OCI-LY7 (cell line): Measurements from ENCODE around the gene MARVELD3. TPM values are rescaled to one million over a fixed set of nuclear protein-coding genes. Genes with fewer than 3 reads are reported as not detected.
"Not testable (repeated sequence)": the region's sequence is repeated elsewhere in the genome, so short reads cannot be mapped to it uniquely, and the experiment has no call there.

Experiments used
- BruUV-seq: library from RNA; stranded (reverse); fragments of 400-500 nt; replicated peaks from 2 replicates; lab custom pipeline; 2021; lab: Mats Ljungman, UMichigan
- CTCF ChIA-PET: fragments of 300-600 bp; sonication (Branson Sonifier 250); formaldehyde crosslinking; loops from one replicate; lab custom pipeline; 2022; ENCODE audit warnings: antibody characterized with exemption; ENCODE audit not compliant: unreplicated experiment; lab: Charles Lee
- POLR2A ChIA-PET: fragments of 300-600 bp; sonication (Branson Sonifier 250); formaldehyde crosslinking; loops from one replicate; lab custom pipeline; 2022; ENCODE audit warnings: antibody characterized with exemption; lab: Charles Lee
- DNase-seq: peaks from one replicate; pipeline ENCODE4 v3.0.0-alpha.2; 2015; ENCODE audit warnings: low spot score
- H2AFZ ChIP-seq: fragments of 200-600 bp; sonication (generic), shearing (Covaris generic); 2 replicates; pipeline ENCODE4 v1.6.1; 2014; ENCODE audit warnings: mild to moderate bottlenecking, antibody characterized with exemption, low read length, moderate library complexity
- H3K27ac ChIP-seq: fragments of 200-600 bp; sonication (generic); 2 replicates; pipeline ENCODE4 v1.5.1; 2014; ENCODE audit warnings: mixed run types, low read depth, mild to moderate bottlenecking, moderate library complexity, low read length, inconsistent platforms; ENCODE audit not compliant: poor library complexity, severe bottlenecking
- H3K36me3 ChIP-seq: fragments of 200-600 bp; sonication (generic); 2 replicates; pipeline ENCODE4 v1.6.1; 2014; ENCODE audit warnings: mild to moderate bottlenecking, antibody characterized with exemption, low read length, moderate library complexity, mixed read lengths; ENCODE audit not compliant: insufficient read depth
- H3K4me1 ChIP-seq: fragments of 200-600 bp; sonication (generic); 2 replicates; pipeline ENCODE4 v1.5.1; 2014; ENCODE audit warnings: mild to moderate bottlenecking, low read length; ENCODE audit not compliant: insufficient read depth, poor library complexity, severe bottlenecking
- H3K4me2 ChIP-seq: fragments of 200-600 bp; sonication (generic); 2 replicates; pipeline ENCODE4 v1.6.1; 2014; ENCODE audit warnings: mild to moderate bottlenecking, low read length
- H3K4me3 ChIP-seq: fragments of 200-600 bp; sonication (generic); 2 replicates; pipeline ENCODE4 v1.5.1; 2014; ENCODE audit warnings: mild to moderate bottlenecking, low read depth, low read length; ENCODE audit not compliant: poor library complexity, severe bottlenecking
- H3K79me2 ChIP-seq: fragments of 200-600 bp; sonication (generic); 2 replicates; pipeline ENCODE4 v1.6.1; 2016; ENCODE audit warnings: low read depth, mild to moderate bottlenecking, low read length, moderate library complexity, mixed read lengths; ENCODE audit not compliant: insufficient read depth
- H3K9me2 ChIP-seq: fragments of 200-600 bp; sonication (generic); 2 replicates; pipeline ENCODE4 v1.6.1; 2016; ENCODE audit warnings: mild to moderate bottlenecking, low read length, mixed read lengths; ENCODE audit not compliant: insufficient read depth
- H3K9me3 ChIP-seq: fragments of 200-600 bp; sonication (generic); 2 replicates; pipeline ENCODE4 v1.6.1; 2014; ENCODE audit warnings: mild to moderate bottlenecking, mixed run types, low read length, mixed read lengths
- H4K20me1 ChIP-seq: fragments of 200-600 bp; sonication (generic); 2 replicates; pipeline ENCODE4 v1.6.1; 2014; ENCODE audit warnings: mild to moderate bottlenecking, antibody characterized with exemption, low read length, moderate library complexity, mixed read lengths; ENCODE audit not compliant: insufficient read depth
- EZH2phosphoT487 ChIP-seq: fragments of 200-600 bp; sonication (generic); IDR thresholded peaks from 2 replicates; pipeline ENCODE4 v1.6.1; 2018; ENCODE audit warnings: low read depth, borderline replicate concordance, mild to moderate bottlenecking, mixed run types, antibody characterized with exemption, low read length, moderate library complexity, mixed read lengths
- intact Hi-C: fragments of 100-400 bp; cut with micrococcal nuclease; formaldehyde crosslinking; loops from one replicate; pipeline ENCODE4 v1.10.0; 2022; ENCODE audit not compliant: unreplicated experiment
- small RNA-seq: library from RNA; depleted of rRNA; stranded (forward); fragments of <200 nt; gene quantifications from one replicate; pipeline ENCODE3, GENCODE V24; 2014
- total RNA-seq, 2 experiments: library from RNA; depleted of rRNA in 1 of 2; stranded (reverse); fragments of >200 nt in 1 of 2; shearing (Covaris generic) in 1 of 2; gene quantifications; 2 replicates each; pipeline ENCODE4 v1.2.3, GENCODE V29; 2014 to 2022
- TF ChIP-seq, protein P1 (sequence below): fragments of 200-600 bp; sonication (generic); conservative IDR thresholded peaks from 2 replicates; pipeline ENCODE4 v1.5.1; 2014; ENCODE audit warnings: mild to moderate bottlenecking, antibody characterized with exemption, low read length, moderate library complexity, mixed read lengths

The MARVELD3 gene
- total RNA-seq, 2 experiments from 2014 or later: not detected

DNA sequence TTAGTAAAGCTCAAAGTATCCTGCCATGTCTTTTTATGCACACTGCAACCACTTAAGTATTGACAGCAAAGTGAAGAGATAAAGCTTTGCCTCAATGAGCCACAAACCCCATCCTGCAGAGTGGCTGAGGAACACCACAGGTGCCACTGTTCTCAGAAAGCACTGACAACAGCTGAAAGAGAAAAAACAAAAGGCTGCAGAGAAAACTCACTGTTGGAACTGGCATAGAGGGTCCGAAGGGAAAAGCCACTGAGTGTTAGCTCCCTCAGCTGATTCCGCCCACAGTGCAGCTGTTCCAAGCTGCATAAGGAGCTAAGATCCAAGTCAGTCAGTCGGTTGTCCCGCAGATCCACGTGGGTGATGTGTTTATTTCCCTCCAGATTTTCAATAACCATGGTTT lies 50.3 kb downstream of the MARVELD3 start:
- intact Hi-C loops: no loop called here
- Histone ChIP-seq H3K9me2 (no peaks in the 10 kb centered on the region), H3K4me3 (no peak overlapping the region), H3K27ac (no peak overlapping the region), H4K20me1 (no peaks in the 10 kb centered on the region), H3K4me2 (no peak overlapping the region), H2AFZ (no peak overlapping the region), H3K4me1 (no peaks in the 10 kb centered on the region), H3K9me3 (peaks cover 3% of the 10 kb centered on the region; the same call in 1 of the 2 replicates), H3K79me2 (no peaks in the 10 kb centered on the region), H3K36me3 (peaks cover 83% of the 10 kb centered on the region)
- no TSS peak for BruUV-seq
- CTCF ChIA-PET: interaction anchor here (0.5 kb wide), 1 partner anchor 105 kb away, joined by 3 read pairs; no protein-coding TSS in a partner anchor
- POLR2A ChIA-PET: interaction anchor here (1.3 kb wide), 1 partner anchor 11 kb away, joined by 3 read pairs; no protein-coding TSS in a partner anchor
- TF ChIP-seq EZH2phosphoT487: no peak
- TF ChIP-seq, protein P1, sequence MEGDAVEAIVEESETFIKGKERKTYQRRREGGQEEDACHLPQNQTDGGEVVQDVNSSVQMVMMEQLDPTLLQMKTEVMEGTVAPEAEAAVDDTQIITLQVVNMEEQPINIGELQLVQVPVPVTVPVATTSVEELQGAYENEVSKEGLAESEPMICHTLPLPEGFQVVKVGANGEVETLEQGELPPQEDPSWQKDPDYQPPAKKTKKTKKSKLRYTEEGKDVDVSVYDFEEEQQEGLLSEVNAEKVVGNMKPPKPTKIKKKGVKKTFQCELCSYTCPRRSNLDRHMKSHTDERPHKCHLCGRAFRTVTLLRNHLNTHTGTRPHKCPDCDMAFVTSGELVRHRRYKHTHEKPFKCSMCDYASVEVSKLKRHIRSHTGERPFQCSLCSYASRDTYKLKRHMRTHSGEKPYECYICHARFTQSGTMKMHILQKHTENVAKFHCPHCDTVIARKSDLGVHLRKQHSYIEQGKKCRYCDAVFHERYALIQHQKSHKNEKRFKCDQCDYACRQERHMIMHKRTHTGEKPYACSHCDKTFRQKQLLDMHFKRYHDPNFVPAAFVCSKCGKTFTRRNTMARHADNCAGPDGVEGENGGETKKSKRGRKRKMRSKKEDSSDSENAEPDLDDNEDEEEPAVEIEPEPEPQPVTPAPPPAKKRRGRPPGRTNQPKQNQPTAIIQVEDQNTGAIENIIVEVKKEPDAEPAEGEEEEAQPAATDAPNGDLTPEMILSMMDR: no peak
- no peak for DNase-seq

DNA sequence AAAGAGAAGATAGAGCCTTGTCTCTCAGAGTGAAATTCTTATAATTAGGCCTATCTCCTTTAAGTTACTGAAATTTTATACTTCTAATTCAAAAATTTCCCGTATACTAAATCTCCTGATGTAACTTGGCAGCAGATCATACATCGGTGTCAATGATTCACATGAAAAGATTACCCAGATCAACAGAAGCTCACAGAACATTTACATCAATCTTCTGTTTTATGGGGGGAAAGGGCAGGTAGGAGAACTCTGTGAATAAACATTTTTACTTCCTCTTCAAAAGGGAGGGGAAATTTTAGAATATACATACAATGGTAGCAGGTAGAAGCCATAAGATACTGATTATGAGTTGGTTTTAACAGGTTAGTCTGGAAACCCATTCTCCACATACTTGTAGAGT lies 55.4 kb downstream of the MARVELD3 start:
- intact Hi-C loops: no loop called here

DNA sequence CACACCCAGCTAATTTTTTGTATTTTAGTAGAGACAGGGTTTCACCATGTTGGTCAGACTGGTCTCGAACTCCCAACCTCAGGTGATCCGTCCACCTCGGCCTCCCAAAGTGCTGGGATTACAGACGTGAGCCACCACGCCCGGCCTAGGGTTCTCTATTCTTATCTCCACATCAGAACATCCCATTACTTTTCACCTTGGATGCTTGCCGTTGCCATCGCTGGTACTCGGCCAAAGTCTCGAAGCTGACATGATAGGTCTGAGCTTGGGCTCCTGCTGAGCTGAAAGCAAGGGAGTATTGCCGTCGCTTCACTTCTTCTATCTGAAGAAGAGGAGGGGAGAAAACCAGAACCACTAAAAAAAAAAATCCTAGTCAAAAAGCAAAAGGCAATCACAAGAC lies 58.3 kb downstream of the MARVELD3 start:
- CTCF ChIA-PET, H3K4me3 ChIP-seq, H3K4me2 ChIP-seq, DNase-seq, H4K20me1 ChIP-seq, H2AFZ ChIP-seq, H3K79me2 ChIP-seq, intact Hi-C loops, H3K27ac ChIP-seq, H3K9me3 ChIP-seq, BruUV-seq, H3K9me2 ChIP-seq, H3K4me1 ChIP-seq: not testable (repeated sequence)
- H3K36me3 ChIP-seq: peaks cover 52% of the 10 kb centered on the region
- POLR2A ChIA-PET: interaction anchor here (0.5 to 1.2 kb wide), 3 partner anchors 19 to 516 kb away, joined by 3 to 7 read pairs (median 4); no protein-coding TSS in a partner anchor

More for the DNA sequence above, 55.4 kb downstream of the MARVELD3 start:
- BruUV-seq: no TSS peak
- Histone ChIP-seq H3K27ac (no peak overlapping the region), H3K9me3 (no peaks in the 10 kb centered on the region), H3K36me3 (peaks cover 53% of the 10 kb centered on the region), H3K4me2 (no peak overlapping the region), H3K4me3 (no peak overlapping the region), H2AFZ (no peak overlapping the region), H3K4me1 (no peaks in the 10 kb centered on the region), H4K20me1 (no peaks in the 10 kb centered on the region), H3K9me2 (no peaks in the 10 kb centered on the region), H3K79me2 (no peaks in the 10 kb centered on the region)
- CTCF ChIA-PET: no interaction called here
- TF ChIP-seq, protein P1: no peak
- no peak for TF ChIP-seq EZH2phosphoT487
- no peak for DNase-seq
- POLR2A ChIA-PET: interaction anchor here (1.2 kb wide), 1 partner anchor 26 kb away, joined by 3 read pairs; no protein-coding TSS in a partner anchor

Small RNAs within 50 kb of the gene (small RNA-seq; reads per million reads assigned to genes)
- not detected for gene RNU6-208P

Other genes starting within 250 kb of the MARVELD3 start
- not detected in 2 replicates for gene TLE7, start 184.1 kb upstream of the MARVELD3 start, total RNA-seq (2014; rRNA removed; shearing (Covaris generic))
- gene TLE7, start 184.1 kb upstream of the MARVELD3 start, total RNA-seq (2022): not detected in 2 replicates
- gene ZNF23, start 163.9 kb upstream of the MARVELD3 start, total RNA-seq (2014; rRNA removed; shearing (Covaris generic)): 6.2 and 7.4 TPM in 2 replicates
- gene ZNF23, start 163.9 kb upstream of the MARVELD3 start, total RNA-seq (2022): 11.3 and 11.8 TPM in 2 replicates
- 3.5 and 3.7 TPM in 2 replicates for gene ZNF19, start 136.9 kb upstream of the MARVELD3 start, total RNA-seq (2014; rRNA removed; shearing (Covaris generic))
- 3.9 and 5.3 TPM in 2 replicates for gene ZNF19, start 136.9 kb upstream of the MARVELD3 start, total RNA-seq (2022)
- 4.5 and 6.6 TPM in 2 replicates for gene CHST4, start 99.8 kb upstream of the MARVELD3 start, total RNA-seq (2014; rRNA removed; shearing (Covaris generic))
- 0.28 and 0.29 TPM in 2 replicates for gene CHST4, start 99.8 kb upstream of the MARVELD3 start, total RNA-seq (2022)
- not detected in 2 replicates for gene TAT, start 49.1 kb upstream of the MARVELD3 start, total RNA-seq (2014; rRNA removed; shearing (Covaris generic))
- not detected in 2 replicates for gene TAT, start 49.1 kb upstream of the MARVELD3 start, total RNA-seq (2022)
- gene PHLPP2, start 98.5 kb downstream of the MARVELD3 start, total RNA-seq (2014; rRNA removed; shearing (Covaris generic)): 5.9 and 6.7 TPM in 2 replicates
- gene PHLPP2, start 98.5 kb downstream of the MARVELD3 start, total RNA-seq (2022): 13.6 and 14.8 TPM in 2 replicates
- 57.3 and 57.9 TPM in 2 replicates for gene AP1G1, start 182.7 kb downstream of the MARVELD3 start, total RNA-seq (2014; rRNA removed; shearing (Covaris generic))
- 68.0 and 89.7 TPM in 2 replicates for gene AP1G1, start 182.7 kb downstream of the MARVELD3 start, total RNA-seq (2022)
- 12.5 and 12.8 TPM in 2 replicates for gene ATXN1L, start 219.8 kb downstream of the MARVELD3 start, total RNA-seq (2014; rRNA removed; shearing (Covaris generic))
- gene ATXN1L, start 219.8 kb downstream of the MARVELD3 start, total RNA-seq (2022): 19.5 and 19.9 TPM in 2 replicates